Dermis blood vessel endothelial cell (primary cell): ENCODE measurements around the gene CD74. TPM values are rescaled to one million over a fixed set of nuclear protein-coding genes. Genes with fewer than 3 reads are reported as not detected.

ENCODE experiments used
- DNase-seq: peaks from one replicate; pipeline ENCODE4 v3.0.0; 2010
- total RNA-seq: library from RNA; depleted of rRNA; stranded (reverse); fragments of >200 nt; gene quantifications from 2 replicates; pipeline ENCODE4 v1.2.3, GENCODE V29; 2014

CD74 gene
- total RNA-seq, 1 donor from 2014 or later: 4.8 TPM

DNA sequence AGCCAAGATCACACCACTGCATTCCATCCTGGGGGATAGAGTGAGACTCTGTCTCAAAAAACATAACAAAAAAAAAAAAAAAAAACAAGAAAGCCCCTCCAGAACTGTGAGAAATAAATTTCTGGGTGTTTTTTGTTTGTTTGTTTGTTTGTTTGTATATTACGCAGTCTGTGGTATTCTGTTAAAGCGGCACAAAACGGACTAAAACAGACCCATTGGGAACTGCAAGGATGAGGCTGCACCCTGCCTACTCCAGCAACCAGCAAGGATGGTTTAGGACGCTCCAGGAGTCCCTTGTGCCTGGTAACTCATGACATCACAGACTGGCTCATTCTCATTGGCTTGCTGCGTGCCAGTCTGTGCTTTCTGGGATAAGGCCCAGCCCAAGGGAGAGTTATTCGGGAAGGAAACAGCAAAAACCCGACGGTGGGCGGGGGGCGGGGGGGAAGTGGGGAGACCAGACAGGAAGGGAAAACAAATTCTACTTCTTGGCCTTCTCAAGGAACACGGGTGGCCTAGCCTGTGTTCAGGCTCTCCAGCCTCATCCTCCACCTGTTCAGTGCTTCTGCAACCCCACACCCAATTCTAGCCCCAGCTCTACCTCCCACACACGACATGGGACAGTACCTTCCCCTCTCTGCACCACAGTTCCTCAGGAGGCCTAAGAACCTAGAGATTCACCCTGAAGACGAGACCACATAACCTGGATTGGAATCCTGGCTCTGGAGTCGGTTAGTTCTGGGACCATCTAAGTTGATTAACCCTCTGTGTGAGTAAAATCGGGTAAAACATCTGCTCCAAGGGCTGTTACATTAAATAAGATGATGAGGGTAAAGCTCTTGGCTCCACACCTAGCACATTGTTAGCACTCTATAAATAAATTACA, 2.8 kb downstream of the CD74 start:
- DNase-seq: peak; percentile 92

DNA sequence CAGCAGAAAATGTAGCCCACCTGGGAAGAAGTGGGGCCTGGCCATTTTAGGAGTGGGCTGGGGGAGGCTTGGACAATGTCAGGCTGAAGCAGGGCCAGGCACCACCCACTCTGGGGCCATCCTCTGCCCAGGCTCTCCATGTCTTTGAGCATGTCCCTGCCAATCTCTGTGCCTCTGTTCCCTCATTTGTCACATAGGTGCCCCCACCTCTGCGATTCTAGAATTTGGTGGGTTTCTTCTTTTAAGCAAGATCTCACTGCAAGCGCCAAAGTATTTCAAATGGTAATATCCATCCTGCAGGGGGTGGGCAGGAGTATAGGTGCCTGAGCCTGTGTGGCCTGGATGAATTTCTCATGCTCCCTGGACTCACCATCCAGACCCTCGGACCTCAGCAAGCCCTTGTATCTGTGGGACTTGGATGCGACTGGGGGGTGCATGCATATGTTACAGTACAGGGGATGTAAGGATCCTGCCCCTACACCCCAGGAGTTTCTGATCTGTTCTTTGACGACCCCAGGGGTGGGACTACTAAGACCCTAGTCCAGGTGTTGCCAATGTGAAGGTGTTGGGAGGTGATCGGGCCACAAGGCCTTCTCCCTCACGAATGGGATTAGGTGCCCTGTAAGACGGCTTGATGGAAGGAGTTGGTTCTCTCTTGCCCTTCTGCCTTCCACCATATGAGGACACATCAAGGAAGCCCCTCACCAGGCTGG, 4.3 kb downstream of the CD74 start:
- no peak for DNase-seq

DNA sequence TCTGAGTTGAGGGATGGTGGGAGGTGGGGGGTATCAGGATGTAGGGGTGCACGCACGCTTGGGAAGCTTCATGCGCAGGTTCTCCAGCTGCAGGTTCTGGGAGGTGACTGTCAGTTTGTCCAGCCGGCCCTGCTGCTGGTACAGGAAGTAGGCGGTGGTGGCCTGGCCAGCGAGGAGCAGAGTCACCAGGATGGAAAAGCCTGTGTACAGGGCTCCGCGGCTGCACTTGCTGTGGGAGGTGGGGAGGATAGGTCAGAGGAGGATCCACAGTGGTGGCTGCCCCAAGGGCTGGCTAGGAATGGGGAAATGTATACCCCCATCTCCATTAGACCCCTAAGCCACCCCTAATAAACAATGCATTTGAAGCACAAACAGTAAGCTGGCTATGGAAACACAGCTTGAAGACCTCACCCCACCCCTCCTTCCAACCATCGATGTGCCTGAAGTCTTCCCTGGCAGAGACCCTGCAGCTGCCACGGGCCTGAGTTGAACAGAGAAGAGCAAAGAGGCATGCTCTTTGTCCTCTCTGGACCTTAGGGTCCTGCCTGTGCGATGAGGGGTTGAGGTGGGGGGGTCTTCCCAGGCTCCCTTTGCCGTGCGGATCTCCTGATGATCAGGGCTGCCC, 5.5 kb downstream of the CD74 start:
- no peak for DNase-seq

DNA sequence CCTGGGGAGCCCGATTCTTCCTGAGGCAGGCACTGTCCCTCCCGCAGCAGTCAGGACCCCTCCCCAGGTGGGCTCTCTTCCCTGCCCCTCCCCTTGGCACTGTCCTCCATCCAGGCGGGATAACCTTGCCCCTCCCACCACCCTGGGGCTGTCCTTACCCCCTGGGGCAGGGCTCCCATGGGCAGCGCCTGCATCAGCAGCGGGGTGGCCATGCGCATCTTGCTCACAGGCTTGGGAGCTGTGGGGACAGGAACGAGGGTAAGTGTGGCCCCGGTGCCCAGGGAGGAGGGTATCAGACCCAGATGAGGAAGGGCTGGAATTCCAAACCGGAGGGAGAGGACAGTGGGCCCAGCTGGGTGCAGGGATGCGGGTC, 6.0 kb downstream of the CD74 start:
- no peak for DNase-seq

DNA sequence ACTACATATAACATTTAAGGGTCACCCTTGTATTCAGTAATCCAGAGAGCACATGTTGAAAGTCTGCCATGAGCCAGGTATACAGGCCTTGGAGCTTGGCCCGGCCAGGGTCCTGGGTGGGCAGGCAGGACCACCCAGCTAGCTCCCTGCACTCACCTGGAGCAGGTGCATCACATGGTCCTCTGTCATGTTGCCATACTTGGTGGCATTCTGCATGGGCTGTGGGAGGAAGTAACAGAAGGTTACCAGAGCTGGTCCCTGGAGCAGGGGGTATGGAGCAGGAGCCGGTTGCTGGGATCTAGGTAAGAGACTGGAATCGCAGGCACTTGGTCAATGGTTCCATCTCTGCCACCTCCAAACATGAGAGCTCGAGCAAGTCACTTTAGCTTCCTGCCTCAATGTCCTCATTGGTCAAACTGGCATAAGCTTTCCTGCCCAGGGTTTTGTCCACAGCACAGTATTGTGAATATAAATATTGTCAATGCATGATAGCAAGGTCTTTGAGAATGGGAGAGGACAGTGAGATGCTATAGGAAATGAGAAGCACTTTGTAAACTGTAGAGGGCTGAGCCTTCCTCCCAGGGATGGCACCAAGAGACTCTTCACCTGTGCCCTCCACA, 6.5 kb downstream of the CD74 start:
- no peak for DNase-seq

DNA sequence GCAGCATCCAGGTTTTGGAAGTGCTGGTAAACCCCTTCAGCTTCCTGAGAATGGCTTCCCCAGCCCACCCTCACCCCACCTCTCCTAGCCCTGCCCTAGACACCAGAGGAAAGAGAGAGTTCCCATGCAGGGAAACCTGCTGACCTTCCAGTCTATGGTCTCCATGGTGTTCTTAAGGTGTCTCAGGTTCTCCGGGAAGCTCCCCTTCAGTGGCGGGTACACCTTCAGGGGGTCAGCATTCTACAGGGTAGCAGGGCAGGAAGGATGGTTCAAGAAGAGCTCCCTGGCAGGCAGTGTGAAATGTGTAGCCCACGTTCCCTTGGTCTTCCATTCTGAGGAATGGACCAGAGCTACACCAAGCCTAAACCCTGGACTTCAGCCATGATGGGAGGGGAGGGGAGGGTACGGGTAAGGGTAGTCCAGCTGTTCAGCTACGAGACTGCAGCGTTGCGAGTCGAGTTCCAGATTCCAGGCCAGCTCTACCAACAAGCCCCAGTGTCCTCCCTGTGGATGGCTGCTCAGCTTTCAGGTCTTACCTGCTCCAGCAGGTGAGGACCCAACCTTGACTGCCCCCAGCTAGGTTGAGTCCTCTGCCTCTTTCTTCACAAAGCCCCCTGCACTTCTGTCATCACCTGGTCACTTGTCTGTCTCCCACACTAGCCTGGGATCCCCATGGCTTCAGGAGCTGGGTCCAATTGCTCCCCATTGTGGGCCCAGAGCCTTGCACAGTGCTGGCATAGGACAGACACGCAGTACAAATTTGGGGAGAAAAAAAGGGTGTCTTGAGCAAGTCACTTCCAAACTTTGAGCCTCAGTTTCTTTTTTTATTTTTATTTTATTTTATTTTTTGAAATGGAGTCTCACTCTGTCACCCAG, 7.5 kb downstream of the CD74 start:
- DNase-seq: no peak

DNA sequence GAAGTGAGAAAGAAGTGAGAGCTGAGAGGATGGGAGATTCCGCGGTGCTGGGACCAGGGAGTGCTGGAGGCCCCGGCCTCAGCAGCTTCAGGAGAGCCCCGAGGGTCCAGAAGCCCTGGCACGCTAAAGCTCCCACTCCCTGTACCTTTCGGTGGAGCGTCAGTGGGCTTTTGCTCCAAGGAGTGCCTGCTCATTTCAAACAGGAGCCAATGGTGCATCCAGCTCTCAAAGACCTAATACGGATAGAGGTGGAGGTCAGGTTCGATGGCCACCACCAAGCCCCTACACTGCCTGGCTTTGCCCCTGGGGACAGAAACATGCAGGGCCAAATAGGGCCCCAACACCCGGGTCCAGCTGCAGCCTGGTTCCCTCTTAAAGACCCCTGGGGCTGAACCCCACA, 8.2 kb downstream of the CD74 start:
- no peak for DNase-seq

DNA sequence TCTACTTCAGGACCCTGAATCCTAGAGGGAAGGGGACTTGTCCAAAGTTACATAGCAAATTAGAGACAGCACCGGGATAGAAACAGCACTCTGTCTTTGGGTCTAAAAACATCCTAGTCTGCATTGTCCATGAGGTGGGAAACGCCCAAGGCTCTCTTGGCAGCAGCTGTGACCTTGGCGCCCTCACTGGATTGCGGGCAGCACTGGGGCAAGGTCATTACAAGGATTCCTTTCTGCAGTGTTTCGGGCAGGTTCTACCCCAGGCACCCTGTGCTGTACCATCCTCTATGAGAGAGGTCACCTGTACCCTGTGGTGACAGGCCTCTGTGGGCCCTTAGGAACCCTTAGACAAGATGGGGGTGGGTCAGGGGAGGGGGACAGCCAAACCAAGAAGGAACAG, 8.6 kb downstream of the CD74 start:
- DNase-seq: no peak

DNA sequence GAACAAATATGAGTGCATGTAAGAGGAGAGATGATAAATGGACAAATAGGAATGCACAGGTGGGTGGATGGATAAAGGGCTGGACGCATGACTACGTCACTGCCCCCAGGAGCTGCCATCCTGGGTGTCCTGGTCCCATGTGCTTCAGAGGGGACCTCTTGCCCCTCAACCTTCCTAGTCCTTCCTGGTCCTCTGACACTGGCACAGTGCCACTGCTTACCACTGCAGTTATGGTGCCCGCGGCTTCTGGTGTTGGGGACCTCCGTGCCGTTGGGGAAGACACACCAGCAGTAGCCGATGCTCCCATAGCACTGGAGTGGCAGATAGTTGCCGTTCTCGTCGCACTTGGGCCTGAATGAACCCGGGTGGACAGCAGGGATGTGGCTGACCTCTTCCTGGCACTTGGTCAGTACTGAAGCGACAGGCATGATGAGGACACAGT, 9.8 kb downstream of the CD74 start:
- DNase-seq: no peak

DNA sequence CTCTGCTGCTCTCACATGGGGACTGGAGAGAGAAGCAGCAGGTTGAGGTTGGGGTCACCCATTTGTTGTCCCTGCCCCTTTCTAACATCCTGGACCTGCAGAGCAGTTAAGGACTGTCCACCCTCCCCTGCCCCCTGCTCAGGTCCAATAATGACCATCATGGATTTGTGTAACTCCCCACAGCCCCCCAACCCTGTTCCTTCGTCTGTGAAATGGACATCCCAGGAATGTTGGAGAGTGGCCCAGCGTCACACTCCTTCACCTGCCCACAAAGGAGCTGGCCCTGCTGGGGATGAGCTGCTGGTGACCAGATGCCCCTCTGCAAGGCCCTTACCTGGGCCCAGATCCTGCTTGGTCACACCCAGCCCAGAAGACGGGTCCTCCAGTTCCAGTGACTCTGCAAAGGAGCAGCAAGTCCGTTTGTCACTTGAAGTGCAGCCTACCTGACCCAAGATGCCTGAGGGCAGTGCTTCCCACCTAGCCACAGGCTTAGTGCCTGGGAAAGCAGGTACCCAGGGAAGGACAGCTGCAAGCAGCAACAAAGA, 10.4 kb downstream of the CD74 start:
- no peak for DNase-seq

DNA sequence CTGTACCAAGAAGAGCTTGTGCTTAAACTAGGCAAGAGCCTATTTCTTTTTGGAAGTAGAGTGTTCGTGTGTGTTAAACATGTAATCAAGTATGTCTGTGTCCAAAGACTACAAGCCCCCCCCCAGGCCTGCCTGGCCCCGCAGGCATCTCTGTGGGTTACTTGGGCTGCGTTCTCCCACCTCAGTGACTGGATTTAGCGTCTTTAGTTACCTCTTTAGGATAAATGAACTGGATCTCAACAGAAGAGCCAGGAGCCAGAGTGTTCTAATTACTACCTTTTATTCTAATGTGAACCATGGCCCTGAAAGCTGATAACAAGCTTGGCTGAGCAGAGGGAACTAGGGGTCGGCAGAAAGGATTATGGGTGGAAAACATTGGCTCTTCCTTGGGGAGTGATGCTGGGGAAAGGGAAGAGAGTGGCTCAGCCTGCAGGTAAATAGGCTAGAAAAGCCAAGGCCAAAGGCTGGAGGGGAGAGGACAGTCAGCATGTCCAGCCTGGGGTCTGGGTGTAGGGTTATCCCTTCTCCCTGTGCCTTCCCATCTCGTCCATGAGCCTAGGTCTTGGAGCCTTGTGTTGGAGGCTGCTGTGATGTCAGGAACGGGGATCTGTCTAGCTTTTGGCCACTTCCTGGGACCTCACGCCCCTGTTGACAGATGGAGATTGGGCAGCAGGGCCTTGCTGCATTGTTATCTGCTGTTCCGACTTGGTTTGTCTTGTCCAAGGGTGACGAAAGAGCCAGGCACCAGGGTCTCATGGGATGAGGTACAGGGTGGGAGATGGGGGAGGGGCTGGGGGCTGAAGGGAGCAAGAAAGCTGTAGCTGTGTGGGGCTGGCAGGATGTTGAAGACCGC, 11.1 kb downstream of the CD74 start:
- DNase-seq: no peak

DNA sequence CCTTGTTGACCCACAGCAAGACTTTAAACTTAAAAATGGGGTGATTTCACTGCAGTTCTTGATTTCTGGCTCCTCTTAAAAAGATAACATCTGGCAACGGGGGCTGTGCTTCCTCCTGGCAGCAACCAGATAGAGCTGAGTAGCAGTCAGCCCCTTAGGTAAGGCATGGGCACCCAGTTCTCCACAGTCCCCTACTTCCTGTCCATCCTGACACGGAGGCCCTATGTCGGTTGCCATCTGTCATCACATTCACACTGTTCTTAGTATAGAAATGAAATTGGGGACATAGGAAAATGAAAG, 11.7 kb downstream of the CD74 start:
- DNase-seq: no peak

DNA sequence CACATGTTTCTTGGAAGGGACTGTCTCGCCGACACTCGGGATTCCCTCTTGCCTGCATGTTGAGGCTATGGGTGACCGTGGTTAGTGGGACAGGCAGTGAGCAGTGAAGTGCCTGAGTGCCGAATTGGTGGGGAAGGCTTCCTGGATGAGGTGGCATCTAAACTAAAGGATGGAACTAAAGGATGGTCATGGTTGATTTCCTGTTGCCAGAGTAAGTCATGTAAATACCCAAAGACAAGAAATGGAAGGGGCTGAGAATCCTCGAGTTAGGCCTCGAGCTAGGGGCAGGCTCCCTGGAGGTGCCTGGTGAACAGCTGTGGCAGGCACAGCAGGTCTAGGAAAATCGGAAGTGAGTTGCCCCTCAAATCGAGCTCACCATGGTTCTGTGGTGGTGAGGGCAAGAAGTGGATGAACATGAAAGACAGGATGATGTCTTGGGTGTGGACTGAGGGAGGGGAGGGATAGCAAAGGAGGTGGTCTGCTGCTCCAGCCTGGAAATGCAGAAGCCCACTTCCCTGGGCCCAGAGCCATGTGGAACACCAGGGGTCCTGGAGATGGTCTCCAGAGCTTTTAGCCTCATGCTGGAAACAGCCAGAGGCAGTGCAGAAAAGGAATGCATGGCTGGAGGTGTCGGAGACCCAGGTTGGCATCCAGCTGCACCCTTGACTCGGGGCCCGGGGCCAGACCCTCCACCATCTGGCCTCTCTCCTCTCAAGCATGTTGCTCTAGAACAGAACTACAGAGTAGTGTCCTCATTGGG, 12.2 kb downstream of the CD74 start:
- no peak for DNase-seq

DNA sequence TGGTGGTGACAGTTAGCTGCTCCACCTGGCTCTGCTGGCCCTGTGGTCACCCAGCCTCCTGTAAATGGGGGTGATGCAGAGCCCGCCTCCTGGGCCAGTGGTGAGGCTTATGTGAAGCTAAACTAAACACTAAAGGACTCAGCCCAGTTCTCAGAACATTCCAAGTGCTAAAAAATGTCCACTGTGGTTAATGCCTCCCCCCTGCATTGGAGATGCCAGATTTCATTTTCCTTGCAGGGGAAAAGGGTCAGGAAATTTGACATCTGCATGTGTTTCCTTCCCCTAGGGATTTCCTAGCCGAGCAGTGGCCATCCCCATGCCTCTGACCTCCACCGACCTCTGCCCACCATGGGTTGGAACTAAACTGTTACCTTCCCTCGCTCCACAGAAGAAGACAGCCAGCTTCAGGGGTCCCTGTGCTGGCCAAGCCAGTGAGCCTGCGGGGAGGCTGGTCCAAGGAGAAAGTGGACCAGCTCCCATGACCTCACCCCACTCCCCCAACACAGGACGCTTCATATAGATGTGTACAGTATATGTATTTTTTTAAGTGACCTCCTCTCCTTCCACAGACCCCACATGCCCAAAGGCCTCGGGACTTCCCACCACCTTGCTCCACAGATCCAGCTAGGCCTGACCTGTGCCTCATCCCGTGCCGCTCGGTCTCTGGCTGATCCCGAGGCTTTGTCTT, 13.0 kb downstream of the CD74 start:
- no peak for DNase-seq

DNA sequence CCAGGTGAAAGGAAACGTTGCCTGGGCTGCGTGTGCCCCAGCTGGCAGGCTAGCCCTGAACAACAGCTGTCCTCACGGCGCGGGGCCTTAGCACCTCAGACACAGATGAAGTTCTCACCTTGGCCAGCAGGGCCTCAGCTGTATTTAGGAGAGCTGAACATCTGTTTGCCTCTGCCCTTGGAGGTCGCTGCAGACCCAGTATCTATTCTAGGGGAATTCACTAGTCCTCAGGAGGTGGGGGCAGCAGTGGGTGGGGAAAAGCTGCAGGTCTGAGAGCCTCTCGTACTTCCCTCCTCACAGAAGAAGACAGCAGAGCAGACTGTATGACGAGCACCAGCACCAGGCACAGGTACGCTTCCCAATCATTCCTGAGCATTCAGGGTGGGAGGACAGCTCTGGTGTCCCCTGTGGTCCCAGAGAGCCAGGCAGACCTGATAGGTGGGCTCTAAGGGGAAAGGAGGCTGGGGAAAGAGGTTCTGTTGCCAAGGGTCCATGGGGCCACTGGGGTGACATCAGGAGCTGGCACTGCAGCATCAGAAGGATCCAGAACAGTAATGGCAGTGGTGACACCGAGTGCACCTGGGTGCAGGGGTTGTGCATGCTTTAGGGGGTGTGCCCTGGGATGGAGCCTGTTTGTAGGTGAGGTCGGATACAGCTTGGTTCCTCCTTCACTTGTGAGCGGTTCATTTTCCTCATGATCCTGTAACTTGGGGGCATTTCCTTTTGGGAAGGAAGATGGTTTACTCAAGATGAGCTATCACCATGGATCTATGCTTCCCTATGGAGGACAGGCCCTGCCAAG, 13.8 kb downstream of the CD74 start:
- peak; percentile 17 for DNase-seq

DNA sequence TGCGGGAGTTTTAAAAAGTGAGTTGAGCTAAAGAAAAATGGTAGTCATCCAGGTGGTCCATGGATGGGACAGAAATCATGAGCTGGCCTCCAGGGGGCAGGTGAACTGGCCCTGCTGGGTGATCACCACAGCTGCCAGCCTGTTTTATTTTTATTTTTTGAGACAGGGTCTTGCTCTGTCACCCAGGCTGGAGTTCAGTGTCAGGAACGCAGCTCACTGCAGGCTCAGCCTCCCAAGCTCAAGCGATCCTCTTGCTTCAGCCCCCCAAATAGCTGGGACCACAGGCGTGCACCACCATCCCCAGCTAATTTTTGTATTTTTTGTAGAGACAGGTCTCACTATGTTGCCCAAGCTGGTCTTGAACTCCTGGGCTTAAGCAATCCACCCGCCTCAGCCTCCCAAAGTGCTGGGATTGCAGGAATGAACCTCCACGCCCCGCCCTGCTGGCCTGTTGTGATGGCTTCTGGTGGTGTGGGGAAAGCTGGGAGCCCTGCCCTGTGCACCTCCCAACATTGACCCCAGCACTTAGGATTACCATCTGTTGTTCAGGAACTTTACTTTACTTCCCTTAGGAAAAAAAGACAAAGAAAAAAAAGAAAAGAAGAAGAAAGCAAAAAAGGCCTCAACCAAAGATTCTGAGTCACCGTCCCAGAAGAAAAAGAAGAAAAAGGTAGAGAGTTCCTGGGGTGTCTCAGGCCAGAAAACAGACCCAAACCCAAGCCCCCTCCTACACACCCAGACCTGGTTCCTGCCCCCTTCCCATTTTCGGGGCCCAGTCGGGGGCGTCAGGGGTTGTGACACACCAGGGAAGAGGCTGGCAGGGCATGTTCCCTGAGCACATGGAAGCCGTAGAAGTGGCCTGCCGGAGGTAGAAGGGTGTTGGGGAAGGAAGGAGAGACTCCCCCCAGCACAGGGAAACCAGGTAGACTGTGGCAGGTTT, 14.7 kb downstream of the CD74 start:
- no peak for DNase-seq

DNA sequence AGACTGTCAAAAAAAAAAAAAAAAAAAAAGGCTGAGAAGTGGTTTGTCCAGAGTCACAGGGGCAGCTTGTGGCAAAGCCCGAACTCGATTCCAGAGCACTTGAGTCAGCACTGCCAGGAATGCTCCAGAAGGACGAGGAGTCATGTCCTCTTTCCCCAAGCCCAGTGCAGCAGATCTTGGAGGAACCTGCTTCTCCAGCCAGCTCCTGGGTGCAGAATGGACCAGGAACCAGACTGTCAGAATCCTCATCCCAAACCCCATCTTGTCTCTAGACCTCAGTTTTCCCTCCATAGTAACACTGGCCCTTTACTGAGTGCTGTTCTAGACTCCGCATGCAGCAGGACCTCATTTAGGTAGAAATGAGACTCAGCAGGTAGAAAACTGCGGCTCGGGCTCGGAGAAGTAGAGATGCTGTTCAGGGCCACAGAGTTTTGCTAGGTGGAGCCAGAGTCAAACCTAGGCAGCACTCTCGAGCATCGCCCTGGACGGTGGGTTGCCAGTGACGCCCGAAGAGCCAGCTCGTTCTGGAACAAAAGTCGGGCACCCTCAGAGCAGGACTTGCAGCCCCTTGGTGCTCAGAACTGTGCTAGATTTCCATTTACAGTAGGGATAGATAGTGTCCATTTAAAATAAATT, 15.4 kb downstream of the CD74 start:
- no peak for DNase-seq
